Fibroblast of pulmonary artery (primary cell): Measurements from ENCODE around the gene ZSWIM6.
A peak's percentile ranks its signal among the peaks of the same experiment; 100 is the strongest.

Experiments
- DNase-seq: peaks from one replicate; pipeline ENCODE4 v3.0.0-alpha.2; 2010; ENCODE audit warnings: low read depth
- H3K4me3 ChIP-seq: replicated peaks from 2 replicates; pipeline ENCODE4 v1.5.1; 2011; ENCODE audit warnings: low read depth, mild to moderate bottlenecking, control low read depth, low read length, moderate library complexity
- TF ChIP-seq, protein P1 (sequence below): IDR thresholded peaks from 2 replicates; pipeline ENCODE4 v1.5.1; 2011; ENCODE audit warnings: mild to moderate bottlenecking, control low read depth, low read length, inconsistent platforms; ENCODE audit errors: missing control alignments

The ZSWIM6 gene

DNA sequence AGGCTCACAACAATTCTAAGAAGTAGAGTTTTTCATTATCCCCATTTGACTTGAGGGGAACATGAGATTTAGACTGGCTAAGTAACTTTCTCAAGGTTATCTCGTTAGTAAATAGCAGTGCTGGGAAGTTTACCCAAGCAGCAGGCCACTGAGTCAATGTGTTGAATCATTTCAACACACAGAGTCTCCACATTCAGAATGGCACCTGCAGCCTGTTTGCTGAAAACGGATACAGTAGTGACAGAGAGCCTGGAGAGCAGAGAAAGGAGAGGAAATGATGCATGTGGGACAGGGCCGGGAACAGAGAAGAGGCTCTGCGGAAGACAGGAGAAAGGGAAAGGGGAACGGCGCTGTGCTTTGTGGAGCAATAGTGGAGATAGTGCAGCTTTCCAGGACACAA lies 33.5 kb upstream of the ZSWIM6 start:
- TF ChIP-seq, protein P1, sequence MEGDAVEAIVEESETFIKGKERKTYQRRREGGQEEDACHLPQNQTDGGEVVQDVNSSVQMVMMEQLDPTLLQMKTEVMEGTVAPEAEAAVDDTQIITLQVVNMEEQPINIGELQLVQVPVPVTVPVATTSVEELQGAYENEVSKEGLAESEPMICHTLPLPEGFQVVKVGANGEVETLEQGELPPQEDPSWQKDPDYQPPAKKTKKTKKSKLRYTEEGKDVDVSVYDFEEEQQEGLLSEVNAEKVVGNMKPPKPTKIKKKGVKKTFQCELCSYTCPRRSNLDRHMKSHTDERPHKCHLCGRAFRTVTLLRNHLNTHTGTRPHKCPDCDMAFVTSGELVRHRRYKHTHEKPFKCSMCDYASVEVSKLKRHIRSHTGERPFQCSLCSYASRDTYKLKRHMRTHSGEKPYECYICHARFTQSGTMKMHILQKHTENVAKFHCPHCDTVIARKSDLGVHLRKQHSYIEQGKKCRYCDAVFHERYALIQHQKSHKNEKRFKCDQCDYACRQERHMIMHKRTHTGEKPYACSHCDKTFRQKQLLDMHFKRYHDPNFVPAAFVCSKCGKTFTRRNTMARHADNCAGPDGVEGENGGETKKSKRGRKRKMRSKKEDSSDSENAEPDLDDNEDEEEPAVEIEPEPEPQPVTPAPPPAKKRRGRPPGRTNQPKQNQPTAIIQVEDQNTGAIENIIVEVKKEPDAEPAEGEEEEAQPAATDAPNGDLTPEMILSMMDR, result no peak
- DNase-seq, result peak; percentile 53
- no peak overlapping the region for H3K4me3 ChIP-seq

- TF ChIP-seq, protein P1, result no peak
- no peak for DNase-seq
- H3K4me3 ChIP-seq, result no peak overlapping the region
These were observed 32.8 kb upstream of the ZSWIM6 start for GRCh38 chr5:61299261-61299681.

GRCh38 chr5:61301341-61302199 lies 30.5 kb upstream of the ZSWIM6 start:
- DNase-seq, result peak; percentile 99
- TF ChIP-seq, protein P1, result peak; percentile 22
- H3K4me3 ChIP-seq, result no peak overlapping the region

DNA sequence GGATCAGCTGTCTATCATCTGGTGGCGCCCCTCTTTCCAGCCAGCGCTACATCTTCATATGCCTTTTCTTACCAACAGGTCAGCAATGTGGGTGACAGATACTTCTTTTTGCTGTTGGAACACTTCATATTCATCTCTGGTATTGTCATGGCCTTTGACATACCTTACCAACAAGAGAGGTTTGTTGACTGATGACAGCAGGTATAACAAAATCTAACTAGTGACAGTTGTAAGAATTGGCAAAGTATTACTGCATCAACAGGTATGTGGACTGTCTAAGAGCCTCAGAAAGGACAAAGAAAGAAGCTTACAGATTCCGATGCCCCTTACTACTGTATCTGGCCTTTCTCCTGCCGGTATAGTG lies 29.9 kb upstream of the ZSWIM6 start:
- no peak overlapping the region for H3K4me3 ChIP-seq
- TF ChIP-seq, protein P1, result no peak
- no peak for DNase-seq

GRCh38 chr5:61303346-61303745 lies 28.7 kb upstream of the ZSWIM6 start:
- peak overlapping the region; percentile 36 for H3K4me3 ChIP-seq
- no peak for DNase-seq
- TF ChIP-seq, protein P1, result no peak

DNA sequence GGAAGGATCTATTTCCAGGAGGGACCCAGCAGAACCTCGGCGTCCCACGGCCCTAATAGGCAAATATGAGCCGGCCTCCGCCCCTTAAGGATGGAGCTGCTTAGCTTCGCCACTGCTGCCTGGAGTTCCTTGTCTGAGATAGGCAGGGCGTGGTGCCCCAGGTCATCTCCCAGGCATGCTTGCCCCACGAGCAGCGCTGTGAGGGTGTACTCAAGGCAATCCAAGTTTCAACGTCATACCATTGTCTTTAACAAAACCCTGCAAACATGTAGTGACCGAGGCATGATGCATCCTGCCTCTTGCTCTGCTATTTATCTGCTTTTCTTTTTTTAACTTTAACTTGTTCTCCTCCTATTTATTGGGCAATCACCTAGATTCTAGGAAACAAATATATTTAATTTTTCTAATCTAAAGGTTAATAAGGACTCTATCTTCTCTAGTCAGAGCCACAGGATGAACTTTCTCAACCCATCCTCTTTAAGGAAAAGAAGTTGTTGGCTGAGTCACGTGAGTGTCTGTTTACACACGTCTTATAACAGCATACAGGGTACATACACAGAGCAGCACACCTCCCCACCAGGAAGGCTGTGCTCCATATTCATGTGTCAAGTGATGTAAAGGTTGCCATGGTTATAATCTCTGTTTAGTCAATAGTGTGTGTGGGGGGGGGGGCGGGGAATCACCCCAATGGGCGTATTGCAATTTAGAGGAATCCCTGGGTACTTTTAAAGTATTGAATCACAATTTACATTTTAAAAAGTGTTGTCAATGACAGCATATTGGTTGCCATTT lies 27.3 kb upstream of the ZSWIM6 start:
- DNase-seq, result peak; percentile 97
- TF ChIP-seq, protein P1, result no peak
- peak overlapping the region; percentile 23 for H3K4me3 ChIP-seq
